ENCODE data around the gene SELENOO.
A peak's percentile ranks its signal among the peaks of the same experiment; 100 is the strongest.

The SELENOO gene

GRCh38 chr22:50180727-50181521, 19.9 kb upstream of the SELENOO start:
- Histone ChIP-seq H3K9me3 (ENCODE audit: control insufficient read depth, low read length) (peaks cover 3% of the 10 kb centered on the region), H4K8ac (ENCODE audit: low read length) (no peak overlapping the region), H3K23ac (ENCODE audit: low read length in 2 of 2) (no peak overlapping the region), H3K27ac (ENCODE audit: low read length, poor library complexity, severe bottlenecking) (no peak overlapping the region), H2BK5ac (ENCODE audit: low read depth, low read length, poor library complexity, severe bottlenecking) (no peak overlapping the region), H3K4me1 (ENCODE audit: control insufficient read depth, insufficient read depth, low read depth, low read length) (peaks cover 16% of the 10 kb centered on the region), H2AFZ (ENCODE audit: low read depth, low read length) (no peak overlapping the region), H3K4me2 (ENCODE audit: low read length, poor library complexity, severe bottlenecking) (no peak overlapping the region), H3K79me1 (replicated peaks; ENCODE audit: low read length, poor library complexity, severe bottlenecking) (no peaks in the 10 kb centered on the region), H2BK15ac (ENCODE audit: low read depth, poor library complexity, severe bottlenecking) (no peak overlapping the region), H3K27me3 (ENCODE audit: control insufficient read depth in 1 of 2, insufficient read depth in 1 of 2, low read length in 2 of 2) (peaks cover 0 to 37% of the 10 kb centered on the region in 2 experiments), H3K4ac (ENCODE audit: low read depth in 1 of 2, low read length in 2 of 2) (no peak overlapping the region), H4K91ac (ENCODE audit: low read length) (no peak overlapping the region), H3K9ac (ENCODE audit: low read length) (no peak overlapping the region), H3K14ac (ENCODE audit: low read length in 2 of 2) (no peak overlapping the region), H3K4me3 (ENCODE audit: insufficient read depth in 1 of 2, low read depth in 1 of 2, low read length in 2 of 2) (no peak overlapping the region), H2AK5ac (ENCODE audit: low read length, severe bottlenecking) (no peak overlapping the region), H2BK12ac (ENCODE audit: low read length in 2 of 2) (no peak overlapping the region), H3K18ac (ENCODE audit: low read depth in 1 of 2, low read length in 2 of 2) (no peak overlapping the region), H2BK120ac (ENCODE audit: low read depth, low read length) (no peak overlapping the region), H3K36me3 (ENCODE audit: control insufficient read depth in 1 of 2, insufficient read depth in 2 of 2, low read depth in 1 of 2, low read length in 2 of 2) (no peaks in the 10 kb centered on the region)
- DNase-seq, result no peak
- WGBS, result 93% methylated on average over 27 of the region's 27 CpGs

- no peak overlapping the region for H3K23ac ChIP-seq (ENCODE audit: low read length in 2 of 2)
- H3K27me3 ChIP-seq (ENCODE audit: control insufficient read depth in 1 of 2, insufficient read depth in 1 of 2, low read length in 2 of 2), result peaks cover 0 to 24% of the 10 kb centered on the region in 2 experiments
- peaks cover 2% of the 10 kb centered on the region for H3K9me3 ChIP-seq (ENCODE audit: control insufficient read depth, low read length)
- no peak for DNase-seq
- H2BK12ac ChIP-seq (ENCODE audit: low read length in 2 of 2), result no peak overlapping the region
- H4K8ac ChIP-seq (ENCODE audit: low read length), result no peak overlapping the region
- no peak overlapping the region for H3K9ac ChIP-seq (ENCODE audit: low read length)
- H3K4me3 ChIP-seq (ENCODE audit: insufficient read depth in 1 of 2, low read depth in 1 of 2, low read length in 2 of 2), result no peak overlapping the region
- H3K4ac ChIP-seq (ENCODE audit: low read depth in 1 of 2, low read length in 2 of 2), result no peak overlapping the region
- H2BK15ac ChIP-seq (ENCODE audit: low read depth, poor library complexity, severe bottlenecking), result no peak overlapping the region
- H3K18ac ChIP-seq (ENCODE audit: low read depth in 1 of 2, low read length in 2 of 2), result no peak overlapping the region
- no peak overlapping the region for H2AFZ ChIP-seq (ENCODE audit: low read depth, low read length)
- 90% methylated on average over 31 of the region's 31 CpGs for WGBS
- H2BK120ac ChIP-seq (ENCODE audit: low read depth, low read length), result no peak overlapping the region
- no peak overlapping the region for H3K14ac ChIP-seq (ENCODE audit: low read length in 2 of 2)
- no peak overlapping the region for H2BK5ac ChIP-seq (ENCODE audit: low read depth, low read length, poor library complexity, severe bottlenecking)
- no peak overlapping the region for H3K27ac ChIP-seq (ENCODE audit: low read length, poor library complexity, severe bottlenecking)
- peaks cover 23% of the 10 kb centered on the region for H3K4me1 ChIP-seq (ENCODE audit: control insufficient read depth, insufficient read depth, low read depth, low read length)
- H4K91ac ChIP-seq (ENCODE audit: low read length), result no peak overlapping the region
- no peak overlapping the region for H3K4me2 ChIP-seq (ENCODE audit: low read length, poor library complexity, severe bottlenecking)
- peaks cover 5% of the 10 kb centered on the region for H3K79me1 ChIP-seq (replicated peaks; ENCODE audit: low read length, poor library complexity, severe bottlenecking)
- H3K36me3 ChIP-seq (ENCODE audit: control insufficient read depth in 1 of 2, insufficient read depth in 2 of 2, low read depth in 1 of 2, low read length in 2 of 2), result no peaks in the 10 kb centered on the region
- no peak overlapping the region for H2AK5ac ChIP-seq (ENCODE audit: low read length, severe bottlenecking)
Observed at GRCh38 chr22:50182176-50183081, 18.4 kb upstream of the SELENOO start.

- H3K9me3 ChIP-seq (ENCODE audit: control insufficient read depth, low read length), result no peaks in the 10 kb centered on the region
- H3K4me2 ChIP-seq (ENCODE audit: low read length, poor library complexity, severe bottlenecking), result no peak overlapping the region
- peak overlapping the region; percentile 47 for H4K8ac ChIP-seq (ENCODE audit: low read length)
- peak overlapping the region; percentile 73 for H2BK120ac ChIP-seq (ENCODE audit: low read depth, low read length)
- H3K27me3 ChIP-seq (ENCODE audit: control insufficient read depth in 1 of 2, insufficient read depth in 1 of 2, low read length in 2 of 2), result peaks cover 0 to 21% of the 10 kb centered on the region in 2 experiments
- H3K27ac ChIP-seq (ENCODE audit: low read length, poor library complexity, severe bottlenecking), result no peak overlapping the region
- H2AFZ ChIP-seq (ENCODE audit: low read depth, low read length), result no peak overlapping the region
- no peak overlapping the region for H2BK15ac ChIP-seq (ENCODE audit: low read depth, poor library complexity, severe bottlenecking)
- no peak overlapping the region for H3K18ac ChIP-seq (ENCODE audit: low read depth in 1 of 2, low read length in 2 of 2)
- H3K14ac ChIP-seq (ENCODE audit: low read length in 2 of 2), result no peak overlapping the region
- peaks cover 6% of the 10 kb centered on the region for H3K79me1 ChIP-seq (replicated peaks; ENCODE audit: low read length, poor library complexity, severe bottlenecking)
- no peak overlapping the region for H3K23ac ChIP-seq (ENCODE audit: low read length in 2 of 2)
- no peak overlapping the region for H2AK5ac ChIP-seq (ENCODE audit: low read length, severe bottlenecking)
- no peak for DNase-seq
- H3K4ac ChIP-seq (ENCODE audit: low read depth in 1 of 2, low read length in 2 of 2), result no peak overlapping the region
- H3K36me3 ChIP-seq (ENCODE audit: control insufficient read depth in 1 of 2, insufficient read depth in 2 of 2, low read depth in 1 of 2, low read length in 2 of 2), result peaks cover 0 to under 1% of the 10 kb centered on the region in 2 experiments
- H2BK12ac ChIP-seq (ENCODE audit: low read length in 2 of 2), result no peak overlapping the region
- H3K4me3 ChIP-seq (ENCODE audit: insufficient read depth in 1 of 2, low read depth in 1 of 2, low read length in 2 of 2), result no peak overlapping the region
- no peak overlapping the region for H3K9ac ChIP-seq (ENCODE audit: low read length)
- H3K4me1 ChIP-seq (ENCODE audit: control insufficient read depth, insufficient read depth, low read depth, low read length), result peaks cover 25% of the 10 kb centered on the region
- H2BK5ac ChIP-seq (ENCODE audit: low read depth, low read length, poor library complexity, severe bottlenecking), result no peak overlapping the region
- H4K91ac ChIP-seq (ENCODE audit: low read length), result peak overlapping the region; percentile 11
- 94% methylated on average over 19 of the region's 19 CpGs for WGBS
Observed at GRCh38 chr22:50183141-50183971, 17.5 kb upstream of the SELENOO start.
